ENCODE measurements around the gene PPP1R26. TPM values are rescaled to one million over a fixed set of nuclear protein-coding genes. Genes with fewer than 3 reads are reported as not detected.

The PPP1R26 gene
- total RNA-seq, 4 donors from 2014 or later, result 10.5 to 14.7 (median 11.8) TPM

GRCh38 chr9:135515083-135515951 is 35.7 kb downstream of the PPP1R26 start:
- Histone ChIP-seq H3K4me3 (no peak overlapping the region), H3K27me3 (peaks cover 0 to 6% of the 10 kb centered on the region in 2 donors), H3K9me3 (no peaks in the 10 kb centered on the region), H3K27ac (no peak overlapping the region), H3K4me1 (no peaks in the 10 kb centered on the region), H3K36me3 (no peaks in the 10 kb centered on the region)
- 75 to 90% methylated on average over 26 to 29 of the region's 31 CpGs for WGBS, 2 donors
- DNase-seq (ENCODE audit: low spot score in 2 of 2), result no peak
- TF ChIP-seq, protein P1, sequence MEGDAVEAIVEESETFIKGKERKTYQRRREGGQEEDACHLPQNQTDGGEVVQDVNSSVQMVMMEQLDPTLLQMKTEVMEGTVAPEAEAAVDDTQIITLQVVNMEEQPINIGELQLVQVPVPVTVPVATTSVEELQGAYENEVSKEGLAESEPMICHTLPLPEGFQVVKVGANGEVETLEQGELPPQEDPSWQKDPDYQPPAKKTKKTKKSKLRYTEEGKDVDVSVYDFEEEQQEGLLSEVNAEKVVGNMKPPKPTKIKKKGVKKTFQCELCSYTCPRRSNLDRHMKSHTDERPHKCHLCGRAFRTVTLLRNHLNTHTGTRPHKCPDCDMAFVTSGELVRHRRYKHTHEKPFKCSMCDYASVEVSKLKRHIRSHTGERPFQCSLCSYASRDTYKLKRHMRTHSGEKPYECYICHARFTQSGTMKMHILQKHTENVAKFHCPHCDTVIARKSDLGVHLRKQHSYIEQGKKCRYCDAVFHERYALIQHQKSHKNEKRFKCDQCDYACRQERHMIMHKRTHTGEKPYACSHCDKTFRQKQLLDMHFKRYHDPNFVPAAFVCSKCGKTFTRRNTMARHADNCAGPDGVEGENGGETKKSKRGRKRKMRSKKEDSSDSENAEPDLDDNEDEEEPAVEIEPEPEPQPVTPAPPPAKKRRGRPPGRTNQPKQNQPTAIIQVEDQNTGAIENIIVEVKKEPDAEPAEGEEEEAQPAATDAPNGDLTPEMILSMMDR (IDR thresholded peaks at IDR 0.05), result no peak
- TF ChIP-seq EP300 (IDR thresholded peaks at IDR 0.05), result no peak
- TF ChIP-seq POLR2A (IDR thresholded peaks at IDR 0.05), result no peak

DNA sequence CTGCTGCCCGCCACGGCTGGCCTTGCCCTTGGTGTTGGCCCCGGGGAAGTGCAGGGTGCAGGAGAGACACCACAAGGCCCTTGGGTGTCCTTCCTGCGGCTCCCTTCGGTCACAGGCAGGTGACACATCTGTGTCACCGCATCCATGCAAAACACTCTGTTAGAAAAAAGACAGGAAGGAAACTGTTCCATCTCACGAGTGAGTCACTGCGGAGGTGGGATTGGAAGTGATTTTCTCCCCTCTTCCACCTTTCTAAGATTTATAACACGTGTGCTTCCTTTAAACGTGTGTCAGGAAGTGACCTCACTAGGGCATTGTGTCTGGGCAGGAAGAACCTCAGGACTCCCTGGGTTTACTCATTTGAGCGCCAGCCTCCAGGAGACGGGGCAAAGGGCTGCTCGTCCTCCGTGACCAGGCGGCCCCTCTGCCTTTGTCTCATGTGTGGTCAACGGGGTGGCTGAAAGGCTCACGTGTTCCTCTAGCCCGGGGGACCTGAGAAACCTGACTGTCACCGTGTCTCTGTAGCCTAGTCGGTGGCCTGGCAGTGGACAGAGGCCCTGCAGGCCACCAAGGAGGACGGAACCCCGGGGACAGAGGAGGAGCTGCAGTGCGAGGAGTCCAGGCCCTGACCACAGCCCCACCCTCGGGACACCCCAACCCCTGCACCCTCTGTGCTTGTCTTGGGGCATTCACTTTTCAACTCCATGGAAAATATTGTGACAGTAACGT is 36.7 kb downstream of the PPP1R26 start:
- peaks cover 0 to 10% of the 10 kb centered on the region in 2 donors for H3K27me3 ChIP-seq
- no peak for TF ChIP-seq POLR2A (IDR thresholded peaks at IDR 0.05)
- TF ChIP-seq, protein P1 (IDR thresholded peaks at IDR 0.05), result no peak
- no peak overlapping the region for H3K4me3 ChIP-seq
- no peak overlapping the region for H3K27ac ChIP-seq
- no peak for DNase-seq (ENCODE audit: low spot score in 2 of 2)
- no peaks in the 10 kb centered on the region for H3K36me3 ChIP-seq
- H3K4me1 ChIP-seq, result no peaks in the 10 kb centered on the region
- H3K9me3 ChIP-seq, result no peaks in the 10 kb centered on the region
- WGBS, 2 donors, result 76 to 78% methylated on average over 20 to 22 of the region's 25 CpGs

GRCh38 chr9:135517407-135517822 is 37.8 kb downstream of the PPP1R26 start:
- no peak for DNase-seq (ENCODE audit: low spot score in 2 of 2)
- Histone ChIP-seq H3K27ac (no peak overlapping the region), H3K9me3 (no peaks in the 10 kb centered on the region), H3K4me1 (no peaks in the 10 kb centered on the region), H3K36me3 (no peaks in the 10 kb centered on the region), H3K4me3 (no peak overlapping the region), H3K27me3 (peaks cover 0 to 21% of the 10 kb centered on the region in 2 donors)
- 83 to 86% methylated on average over 24 of the region's 24 CpGs for WGBS, 2 donors
- no peak for TF ChIP-seq EP300 (IDR thresholded peaks at IDR 0.05)
- TF ChIP-seq POLR2A (IDR thresholded peaks at IDR 0.05), result no peak
- TF ChIP-seq, protein P1 (IDR thresholded peaks at IDR 0.05), result no peak

GRCh38 chr9:135519179-135519971 is 39.8 kb downstream of the PPP1R26 start:
- WGBS, 2 donors, result 93 to 95% methylated on average over 10 of the region's 10 CpGs
- no peak overlapping the region for H3K27ac ChIP-seq
- H3K4me3 ChIP-seq, result no peak overlapping the region
- peaks cover 0 to 29% of the 10 kb centered on the region in 2 donors for H3K27me3 ChIP-seq
- H3K36me3 ChIP-seq, result no peaks in the 10 kb centered on the region
- H3K4me1 ChIP-seq, result no peaks in the 10 kb centered on the region
- H3K9me3 ChIP-seq, result no peaks in the 10 kb centered on the region
- TF ChIP-seq, protein P1 (IDR thresholded peaks at IDR 0.05), result no peak
- TF ChIP-seq POLR2A (IDR thresholded peaks at IDR 0.05) (no peak), EP300 (IDR thresholded peaks at IDR 0.05) (no peak)
- DNase-seq (ENCODE audit: low spot score in 2 of 2), result no peak

Measured in tibial nerve (tissue), 4 donors.